Gastroesophageal sphincter (tissue), 3 donors: Measurements from ENCODE around the gene ZNF555.

ENCODE experiments used
- POLR2AphosphoS5 ChIP-seq: sonication (generic); formaldehyde crosslinking; IDR thresholded peaks from one replicate; pipeline ENCODE4 v1.6.1; 2017; ENCODE audit warnings: antibody characterized with exemption
- TF ChIP-seq, protein P1 (sequence below), 4 experiments: fragments of 200-600 bp in 2 of 4; fragments of 450-650 bp in 2 of 4; sonication (generic) in 1 of 4; IDR thresholded peaks; one replicate each; pipeline ENCODE4 v1.5.1; 2017 to 2019; ENCODE audit warnings: antibody characterized with exemption in 4 of 4, mild to moderate bottlenecking in 2 of 4, moderate library complexity in 2 of 4

DNA sequence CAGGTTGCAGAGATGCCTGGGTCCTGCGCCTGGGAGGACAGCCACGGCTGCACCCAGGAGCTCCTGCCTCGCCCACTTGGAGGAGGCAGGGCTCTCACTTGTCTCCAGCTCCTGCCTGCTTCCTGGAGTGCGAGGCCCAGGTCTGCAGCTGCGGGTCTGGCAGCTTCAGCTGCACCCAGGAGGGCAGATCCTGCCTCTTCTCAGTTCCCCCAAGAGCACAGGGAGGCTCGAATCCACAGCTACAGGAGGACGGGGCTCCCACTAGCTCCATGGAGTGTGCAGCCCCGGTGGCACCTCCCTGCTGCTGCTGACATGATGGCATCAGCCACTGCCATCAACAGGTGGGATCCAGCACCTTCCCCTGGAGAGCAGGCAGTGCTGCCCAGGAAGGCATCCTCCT, 17.1 kb upstream of the ZNF555 start:
- TF ChIP-seq, protein P1, sequence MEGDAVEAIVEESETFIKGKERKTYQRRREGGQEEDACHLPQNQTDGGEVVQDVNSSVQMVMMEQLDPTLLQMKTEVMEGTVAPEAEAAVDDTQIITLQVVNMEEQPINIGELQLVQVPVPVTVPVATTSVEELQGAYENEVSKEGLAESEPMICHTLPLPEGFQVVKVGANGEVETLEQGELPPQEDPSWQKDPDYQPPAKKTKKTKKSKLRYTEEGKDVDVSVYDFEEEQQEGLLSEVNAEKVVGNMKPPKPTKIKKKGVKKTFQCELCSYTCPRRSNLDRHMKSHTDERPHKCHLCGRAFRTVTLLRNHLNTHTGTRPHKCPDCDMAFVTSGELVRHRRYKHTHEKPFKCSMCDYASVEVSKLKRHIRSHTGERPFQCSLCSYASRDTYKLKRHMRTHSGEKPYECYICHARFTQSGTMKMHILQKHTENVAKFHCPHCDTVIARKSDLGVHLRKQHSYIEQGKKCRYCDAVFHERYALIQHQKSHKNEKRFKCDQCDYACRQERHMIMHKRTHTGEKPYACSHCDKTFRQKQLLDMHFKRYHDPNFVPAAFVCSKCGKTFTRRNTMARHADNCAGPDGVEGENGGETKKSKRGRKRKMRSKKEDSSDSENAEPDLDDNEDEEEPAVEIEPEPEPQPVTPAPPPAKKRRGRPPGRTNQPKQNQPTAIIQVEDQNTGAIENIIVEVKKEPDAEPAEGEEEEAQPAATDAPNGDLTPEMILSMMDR (IDR thresholded peaks at IDR 0.05): no peak
- no peak for TF ChIP-seq POLR2AphosphoS5
